H4 (cell line): ENCODE results near the gene SSH2. TPM values are rescaled to one million over a fixed set of nuclear protein-coding genes. Genes with fewer than 3 reads are reported as not detected.
"Not testable (repeated sequence)": the region's sequence is repeated elsewhere in the genome, so short reads cannot be mapped to it uniquely, and the experiment has no call there.

ENCODE experiments used
- DNase-seq: peaks from one replicate; pipeline ENCODE4 v3.0.0-alpha.2; 2015; ENCODE audit warnings: low spot score
- total RNA-seq: library from RNA; depleted of rRNA; stranded (reverse); fragments of >200 nt; shearing (Covaris generic); gene quantifications from 2 replicates; pipeline ENCODE4 v1.2.3, GENCODE V29; 2014; rRNA removed

The SSH2 gene
- total RNA-seq = 6.5 and 9.4 TPM in 2 replicates

GRCh38 chr17:29929533-29930408 is at the start of gene SSH2:
Gene SSH2 (minus strand): TSS chr17:29930228. CDS start chr17:29930000, 228 bp downstream.
- DNase-seq = peak; percentile 85

- DNase-seq = no peak
Measured at GRCh38 chr17:29977836-29978235, 47.8 kb upstream of the SSH2 start.

GRCh38 chr17:29973005-29973404 is 43.0 kb upstream of the SSH2 start:
- DNase-seq = no peak

GRCh38 chr17:29972277-29972676 is 42.2 kb upstream of the SSH2 start:
- no peak for DNase-seq

GRCh38 chr17:29968271-29968670 is 38.2 kb upstream of the SSH2 start:
- DNase-seq = no peak

- no peak for DNase-seq
Measured at GRCh38 chr17:29962656-29963055, 32.6 kb upstream of the SSH2 start.

GRCh38 chr17:29959658-29960337 is 29.8 kb upstream of the SSH2 start:
- no peak for DNase-seq

- DNase-seq = no peak
Measured at GRCh38 chr17:29958947-29959657, 29.1 kb upstream of the SSH2 start.

- DNase-seq = not testable (repeated sequence)
Measured at GRCh38 chr17:29957488-29957887, 27.5 kb upstream of the SSH2 start.

- DNase-seq = no peak
Measured at GRCh38 chr17:29956225-29956624, 26.2 kb upstream of the SSH2 start.

- no peak for DNase-seq
Measured at GRCh38 chr17:29954405-29954804, 24.4 kb upstream of the SSH2 start.

- DNase-seq = no peak
Measured at GRCh38 chr17:29949696-29950095, 19.7 kb upstream of the SSH2 start.

GRCh38 chr17:29948448-29949215 is 18.6 kb upstream of the SSH2 start:
- DNase-seq = no peak

GRCh38 chr17:29945281-29945680 is 15.3 kb upstream of the SSH2 start:
- no peak for DNase-seq

- DNase-seq = no peak
Measured at GRCh38 chr17:29941334-29941733, 11.3 kb upstream of the SSH2 start, which contains the start of gene EFCAB5. Gene EFCAB5 (plus strand): TSS chr17:29941634. CDS start chr17:29941797, 163 bp downstream.

GRCh38 chr17:29936724-29937123 is 6.7 kb upstream of the SSH2 start:
- no peak for DNase-seq

- DNase-seq = not testable (repeated sequence)
Measured at GRCh38 chr17:29935909-29936308, 5.9 kb upstream of the SSH2 start.

- DNase-seq = peak; percentile 25
Measured at GRCh38 chr17:29933379-29933778, 3.4 kb upstream of the SSH2 start.

GRCh38 chr17:29931231-29931932 is 1.4 kb upstream of the SSH2 start:
- peak; percentile 86 for DNase-seq

- DNase-seq = no peak
Measured at GRCh38 chr17:29930409-29931010, 482 bp upstream of the SSH2 start.
